Activated CD4-positive, alpha-beta T cell treated with anti-CD3 and anti-CD28 coated beads for 24 hours (primary cell): ENCODE results near the gene CFAP46.
"Not testable (repeated sequence)": the region's sequence is repeated elsewhere in the genome, so short reads cannot be mapped to it uniquely, and the experiment has no call there.

ENCODE experiments used
- DNase-seq, 2 donors: peaks; one replicate each; pipeline ENCODE4 v3.0.0-alpha.2; 2020; ENCODE audit warnings: low read depth in 2 of 2

The CFAP46 gene

GRCh38 chr10:132912713-132913558, 29.4 kb downstream of the CFAP46 start:
- no peak for DNase-seq

DNA sequence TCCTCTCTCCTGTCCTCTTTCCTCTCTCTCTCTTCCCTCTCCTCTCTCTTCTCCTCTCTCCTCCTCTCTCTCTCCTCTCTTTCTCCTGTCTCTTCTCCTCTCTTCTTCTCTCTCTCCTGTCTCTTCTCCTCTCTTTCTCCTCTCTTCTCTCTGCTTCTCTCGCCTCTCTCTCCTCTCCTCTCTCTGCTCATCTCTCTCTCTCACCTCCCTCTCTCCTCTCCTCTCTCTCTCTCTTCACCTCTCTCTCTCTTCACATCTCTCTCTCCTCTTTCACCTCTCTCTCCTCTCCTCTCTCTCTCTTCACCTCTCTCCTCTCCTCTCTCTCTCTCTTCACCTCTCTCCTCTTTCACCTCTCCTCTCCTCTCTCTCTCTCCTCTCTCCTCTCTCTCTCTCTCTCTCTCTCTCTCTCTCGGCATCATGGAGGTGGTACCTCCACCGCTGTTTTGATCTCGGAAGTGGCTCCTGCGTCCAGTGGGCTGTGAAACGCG, 30.1 kb downstream of the CFAP46 start:
- DNase-seq, result no peak

GRCh38 chr10:132911786-132912097, 30.6 kb downstream of the CFAP46 start:
- no peak for DNase-seq

DNA sequence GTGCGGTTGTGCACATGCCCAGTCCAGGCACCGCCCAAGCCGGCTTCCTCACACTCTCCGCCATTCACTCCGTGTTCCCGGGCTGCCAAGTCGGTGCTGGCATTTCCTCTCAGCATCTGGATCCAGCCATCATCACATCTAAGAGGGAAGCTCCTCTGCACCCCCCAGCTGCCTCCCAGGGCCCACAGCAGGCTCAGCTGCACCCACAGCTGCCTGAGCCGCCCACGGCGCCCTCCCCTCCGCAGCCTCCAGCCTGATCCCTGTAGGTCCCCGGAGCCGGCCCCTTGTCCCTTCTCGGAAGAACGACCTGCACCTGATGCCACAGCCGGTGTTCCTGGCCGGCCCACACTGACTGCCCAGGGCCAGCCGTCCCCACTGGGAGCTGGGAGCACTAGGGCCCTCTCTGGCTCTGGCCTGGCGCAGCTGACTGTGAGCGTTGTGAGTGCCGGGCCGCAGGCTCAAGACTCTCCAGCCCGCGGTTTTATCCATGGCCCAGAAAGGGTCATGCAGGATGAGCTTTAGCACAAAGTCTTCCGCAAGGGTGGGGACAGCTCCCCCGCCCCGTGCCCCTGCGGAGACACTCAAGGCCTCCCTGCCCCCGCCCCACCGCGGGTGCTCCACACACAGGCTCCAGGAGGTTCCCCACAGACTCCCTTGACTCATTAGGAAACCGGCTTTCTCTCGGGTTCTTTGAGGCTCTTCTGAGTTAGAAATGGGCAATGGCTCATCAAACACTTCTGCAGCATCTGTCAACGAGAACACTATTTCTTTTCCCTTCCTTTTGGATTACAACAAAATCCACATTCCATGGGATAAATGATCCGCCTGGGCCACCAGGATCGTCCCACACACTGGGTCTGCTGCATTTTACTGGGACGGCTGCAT, 31.2 kb downstream of the CFAP46 start:
- no peak for DNase-seq

DNA sequence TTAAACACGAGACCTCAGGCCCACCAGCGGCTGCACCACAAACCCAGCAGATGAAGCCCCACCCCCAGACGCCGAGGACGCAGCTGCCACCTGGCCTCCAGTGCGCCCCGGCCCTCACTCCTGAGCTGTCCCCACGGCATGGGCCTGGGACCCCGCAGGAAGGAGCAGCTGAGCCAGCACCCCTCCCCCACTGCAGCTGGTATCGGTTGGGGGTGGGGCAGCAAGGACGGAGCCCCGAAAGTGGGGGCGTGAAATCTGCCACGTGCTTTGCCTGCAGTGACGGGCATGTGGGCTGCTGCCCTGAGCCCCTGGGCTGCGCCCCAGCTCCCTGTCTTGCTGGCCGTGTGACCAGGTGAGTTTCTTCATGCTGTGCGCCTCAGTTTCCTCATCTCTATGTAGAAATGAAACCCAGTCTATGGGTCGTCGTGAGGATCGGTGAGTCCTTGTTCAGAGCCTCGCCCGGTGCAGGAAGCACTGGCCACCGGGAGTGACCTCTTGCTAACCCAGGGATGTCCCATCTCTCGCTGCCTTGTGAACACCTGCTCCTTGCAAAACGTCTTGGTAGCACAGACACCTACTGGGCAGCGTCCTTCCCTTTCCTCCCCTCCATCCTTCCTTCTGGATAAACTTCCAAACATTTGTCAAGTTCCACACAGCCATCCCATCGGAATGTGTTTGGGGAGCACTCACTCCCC, 32.0 kb downstream of the CFAP46 start:
- no peak for DNase-seq

- DNase-seq, result no peak
These were observed 32.8 kb downstream of the CFAP46 start for GRCh38 chr10:132909491-132910071.

DNA sequence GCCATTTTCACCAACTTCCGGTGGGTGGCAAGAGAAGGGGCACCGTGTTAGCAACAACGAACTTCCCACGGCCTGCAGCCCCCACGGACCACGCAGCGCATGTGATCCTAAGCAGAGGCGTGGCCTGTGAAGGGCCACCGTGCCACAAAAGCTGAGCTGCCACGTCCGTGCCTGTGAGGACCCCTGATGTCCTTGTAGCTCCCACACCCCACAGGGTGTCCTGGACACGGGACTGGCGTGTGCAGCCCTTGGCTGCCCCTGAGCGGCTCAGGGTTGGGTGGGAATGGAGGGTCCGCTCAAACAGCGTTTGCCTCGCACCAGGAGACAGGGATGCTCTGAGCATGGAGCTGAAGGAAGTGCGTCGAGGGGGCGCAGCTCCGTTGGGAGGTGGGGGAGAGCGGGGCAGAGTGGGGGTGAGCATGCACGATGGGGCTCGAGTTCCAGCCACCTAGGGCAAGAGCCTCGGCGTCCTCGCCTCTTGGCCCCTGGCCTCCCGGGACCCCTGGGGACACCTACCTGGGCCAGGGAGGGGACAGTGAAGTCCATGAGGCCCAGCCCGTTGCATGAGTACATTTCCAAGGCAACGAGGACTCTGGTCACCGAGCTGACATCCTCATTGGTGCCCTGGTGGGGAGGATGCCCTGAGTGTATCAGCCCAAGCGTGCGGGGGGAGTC, 33.6 kb downstream of the CFAP46 start:
- DNase-seq, result no peak

GRCh38 chr10:132907821-132908620, 34.3 kb downstream of the CFAP46 start:
- no peak for DNase-seq

GRCh38 chr10:132906836-132907235, 35.5 kb downstream of the CFAP46 start:
- no peak for DNase-seq

DNA sequence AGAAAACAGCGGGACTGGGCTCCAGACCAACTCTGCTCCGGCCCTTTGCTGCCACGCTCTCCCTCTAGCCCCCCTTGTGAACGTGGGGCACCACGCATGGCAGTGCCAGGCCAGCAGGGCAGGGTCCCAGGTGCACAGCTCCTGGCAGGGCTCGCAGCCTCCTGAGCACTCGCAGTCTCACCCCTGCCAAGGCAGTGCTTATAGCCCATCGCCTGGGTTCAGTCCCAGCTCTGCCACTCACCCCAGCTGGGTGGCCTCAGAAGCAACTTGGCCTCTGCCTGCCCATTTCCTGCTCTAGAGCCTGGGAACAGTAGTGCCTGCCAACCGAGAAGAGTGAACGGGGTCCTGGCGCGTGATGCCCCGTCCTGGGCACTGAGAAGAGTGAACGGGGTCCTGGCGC, 36.3 kb downstream of the CFAP46 start:
- DNase-seq, result no peak

DNA sequence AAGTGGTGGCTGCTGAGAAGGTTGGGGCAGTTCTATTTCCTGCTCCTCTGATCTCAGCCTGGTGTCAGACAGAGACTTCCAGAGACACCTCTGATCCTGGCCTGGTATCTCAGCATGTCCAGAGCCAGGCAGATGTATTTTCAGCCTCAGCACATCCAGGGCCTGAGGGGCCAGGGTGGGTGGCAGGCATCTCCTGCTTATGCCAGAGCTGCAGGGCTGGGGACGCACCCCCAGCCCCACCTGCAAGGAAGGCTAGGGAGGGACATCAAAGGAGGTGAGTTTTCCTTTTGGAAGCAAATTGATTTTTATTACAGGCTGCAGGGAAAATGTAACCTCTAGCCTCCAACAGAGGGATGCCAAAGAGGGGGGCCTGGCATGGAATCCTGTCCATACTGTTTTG, 36.7 kb downstream of the CFAP46 start:
- DNase-seq, result no peak

DNA sequence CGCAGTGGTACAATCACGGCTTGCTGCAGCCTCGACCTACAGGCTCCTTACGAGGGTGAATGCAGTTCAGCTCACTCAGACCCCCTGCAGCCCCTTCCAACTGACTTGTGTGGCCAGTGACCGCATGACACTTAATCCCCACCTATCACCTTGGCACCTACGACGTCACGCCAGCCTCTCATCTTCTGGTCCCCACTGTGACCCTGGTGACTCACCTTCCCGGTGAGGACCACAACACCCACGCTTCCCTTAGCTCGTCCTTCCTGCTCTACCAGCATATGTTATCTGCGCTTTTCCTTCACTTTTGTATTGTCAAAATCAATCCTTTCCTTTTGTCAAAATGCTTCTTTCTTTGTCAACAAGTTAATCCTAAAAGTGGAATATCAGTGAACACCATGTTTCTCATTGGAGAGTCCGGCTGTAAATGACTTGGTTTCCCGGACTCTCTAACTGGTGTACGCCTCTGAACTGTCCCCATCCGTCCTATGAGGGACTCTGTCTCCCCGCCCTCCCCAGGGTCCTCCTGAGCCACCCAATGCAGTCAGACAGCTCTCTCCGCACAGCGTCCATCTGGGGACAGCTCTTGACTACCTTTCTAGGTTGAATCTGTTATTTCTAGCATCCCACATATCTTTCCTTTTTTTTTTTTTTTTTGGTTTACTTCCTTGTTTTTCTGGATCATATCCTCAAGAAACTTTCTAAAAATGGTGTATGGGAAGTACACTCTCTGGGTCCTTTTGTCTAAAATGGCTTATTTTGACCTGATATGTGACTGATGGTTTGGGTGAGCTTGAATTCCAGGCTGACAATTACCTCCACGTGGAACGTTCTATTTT, 37.3 kb downstream of the CFAP46 start:
- peak in 1 of 2 donors; percentile 17 for DNase-seq

DNA sequence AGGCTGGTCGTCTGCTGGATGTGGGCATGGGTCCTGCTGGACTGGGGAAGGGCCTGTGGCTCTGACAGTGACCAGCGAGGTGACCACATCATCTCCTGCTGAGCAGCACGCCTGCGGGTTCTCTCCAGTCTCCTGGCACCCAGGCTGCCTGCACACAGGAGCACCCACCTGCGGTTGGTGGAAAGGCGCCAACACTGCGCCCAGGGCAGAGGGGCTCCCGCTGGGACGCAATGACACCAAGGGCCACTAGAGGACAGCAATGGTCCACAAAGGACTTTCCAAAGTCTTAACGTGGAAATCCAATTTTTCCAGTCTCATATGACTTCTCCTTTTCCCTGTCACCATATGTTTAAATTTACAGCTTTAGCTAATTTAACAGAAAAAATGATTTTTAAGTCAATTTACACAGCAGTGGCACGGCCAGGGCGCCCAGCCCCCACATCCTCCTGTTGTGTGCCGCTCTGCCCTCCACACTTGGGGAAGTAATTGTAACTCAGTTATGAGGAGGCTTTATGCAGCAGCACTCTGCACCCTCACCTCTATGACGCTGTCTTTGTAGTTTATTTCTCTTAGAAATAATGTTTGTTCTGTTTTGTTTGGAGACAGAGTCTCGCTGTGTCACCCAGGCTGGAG, 38.1 kb downstream of the CFAP46 start:
- peak; percentile 8 to 34 for DNase-seq

GRCh38 chr10:132902656-132903575, 39.5 kb downstream of the CFAP46 start:
- DNase-seq, result not testable (repeated sequence)

DNA sequence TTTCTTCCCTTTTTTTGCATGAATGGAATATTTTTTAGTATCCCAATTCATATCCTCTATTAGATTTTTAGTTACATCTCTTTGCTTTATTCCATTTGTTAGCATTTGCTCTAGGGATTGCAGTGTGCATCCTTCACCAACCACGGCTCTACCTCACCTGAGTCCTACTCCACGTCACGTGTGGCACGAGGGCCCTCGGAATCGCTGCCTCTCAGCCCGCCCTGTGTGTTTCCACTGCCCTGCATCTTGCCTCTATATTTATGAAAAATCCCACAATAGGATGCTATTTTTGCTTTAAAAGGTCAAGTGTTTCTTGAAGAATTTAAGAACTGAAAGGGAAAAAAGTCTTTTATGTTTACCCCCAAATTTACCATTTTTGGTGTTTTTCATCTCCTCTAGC, 41.0 kb downstream of the CFAP46 start:
- no peak for DNase-seq

- DNase-seq, result no peak
These were observed 42.1 kb downstream of the CFAP46 start for GRCh38 chr10:132900211-132900756.

DNA sequence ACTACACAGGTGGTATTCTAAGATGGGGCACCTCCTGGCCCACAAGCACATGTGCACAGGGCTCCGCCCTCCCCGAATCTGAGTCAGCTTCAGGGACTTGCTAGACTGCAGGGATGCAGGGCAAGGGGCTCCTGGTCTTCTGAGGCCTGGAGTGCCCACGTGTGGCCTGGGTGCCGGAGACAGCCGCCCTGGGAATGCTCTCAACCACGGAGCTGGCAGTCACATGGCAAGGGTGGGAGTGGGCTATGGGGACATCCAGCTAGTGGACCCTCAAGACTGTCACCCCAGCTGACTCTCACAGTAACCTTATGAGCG, 42.7 kb downstream of the CFAP46 start:
- no peak for DNase-seq
